Stimulated activated CD8-positive, alpha-beta memory T cell treated with anti-CD3 and anti-CD28 coated beads, Interleukin-12 subunit alpha, Interleukin-12 subunit beta, amount 100 ng/mL, for 24 hours (primary cell): Measurements from ENCODE around the gene KRTAP10-9.

Experiments
- DNase-seq: peaks from one replicate; pipeline ENCODE4 v3.0.0-alpha.2; 2020; ENCODE audit errors: extremely low read depth

KRTAP10-9 gene

DNA sequence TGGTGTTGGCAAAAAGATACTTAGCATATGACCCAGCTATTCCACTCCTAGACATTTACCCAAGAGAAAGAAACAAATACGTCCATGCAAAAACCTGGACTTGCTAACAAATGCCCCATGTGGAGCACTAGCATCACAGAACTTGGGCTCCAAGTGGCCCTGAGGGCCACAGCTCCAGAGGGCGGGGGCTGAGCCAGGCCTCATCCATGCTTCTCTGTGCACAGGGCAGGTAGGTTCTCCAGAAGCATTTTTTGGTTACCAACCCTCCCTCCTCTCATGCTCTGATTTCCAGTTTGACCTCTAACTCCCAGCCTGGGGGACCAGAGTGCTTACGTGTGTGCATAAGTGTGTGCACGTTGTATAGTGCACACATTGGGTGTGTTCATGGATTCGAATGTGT is 37.8 kb downstream of the KRTAP10-9 start:
- no peak for DNase-seq

DNA sequence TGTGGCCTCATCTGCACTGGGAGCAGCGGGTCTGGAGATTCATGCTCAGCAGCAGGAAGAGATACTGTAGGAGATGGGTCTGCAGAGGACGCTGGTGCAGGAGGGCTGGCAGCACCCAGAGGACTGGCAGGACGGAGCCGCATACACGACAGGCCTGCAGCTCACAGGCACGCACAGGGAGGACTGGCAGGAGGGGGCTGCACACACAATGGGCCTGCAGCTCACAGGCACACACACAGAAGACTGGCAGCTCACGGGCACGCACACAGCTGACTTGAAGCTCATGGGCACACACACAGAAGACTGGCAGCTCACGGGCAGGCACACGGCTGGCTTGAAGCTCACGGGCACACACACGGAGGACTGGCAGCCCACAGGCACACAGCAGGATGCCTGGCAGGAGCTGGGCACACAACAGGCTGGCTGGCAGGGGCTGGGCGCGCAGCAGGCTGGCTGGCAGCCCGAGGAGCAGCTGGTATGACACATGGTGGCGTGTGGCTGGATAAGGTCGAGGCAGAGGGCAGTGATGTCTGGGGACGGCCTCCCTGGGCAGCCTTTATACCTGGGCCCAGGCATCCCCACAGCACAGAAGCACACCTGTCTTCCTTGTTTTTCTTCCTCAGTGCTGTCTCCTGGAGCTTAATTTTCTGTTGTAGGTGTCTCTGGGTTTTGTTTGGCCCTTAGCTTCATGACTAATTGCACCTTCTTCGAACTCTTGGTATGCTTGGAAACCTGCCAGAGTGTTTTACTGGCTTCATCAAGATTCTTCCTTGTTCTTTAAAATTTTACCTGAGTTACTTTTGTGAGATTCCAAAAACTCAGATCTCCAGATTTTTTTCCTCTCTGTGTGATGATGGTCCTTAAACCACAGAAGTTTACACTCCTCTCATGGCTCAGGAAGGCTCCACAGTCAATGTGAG is 39.8 kb downstream of the KRTAP10-9 start, which contains the start of gene KRTAP12-2:
Gene KRTAP12-2 (minus strand): TSS at position 527 of the 920 bp plus-strand sequence. CDS start 41 bp downstream, at position 486.
- no peak for DNase-seq

DNA sequence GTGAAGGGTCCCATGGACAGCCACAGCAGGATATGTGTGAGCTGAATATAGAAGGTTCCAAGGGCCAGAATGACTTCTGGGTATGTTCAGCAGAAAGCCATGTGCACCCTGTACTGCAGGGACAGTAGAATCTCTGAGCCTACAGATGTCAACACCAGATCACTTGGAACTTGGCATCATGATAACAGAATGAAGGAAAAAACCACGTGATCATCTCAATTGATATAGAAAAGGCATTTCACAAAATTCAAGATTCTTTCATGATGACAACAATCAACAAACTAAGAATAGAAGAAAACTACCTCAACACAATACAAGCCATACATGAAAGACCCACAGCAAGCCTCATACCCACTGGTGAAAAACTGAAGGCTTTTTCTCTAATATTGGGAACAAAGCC is 40.7 kb downstream of the KRTAP10-9 start:
- no peak for DNase-seq

DNA sequence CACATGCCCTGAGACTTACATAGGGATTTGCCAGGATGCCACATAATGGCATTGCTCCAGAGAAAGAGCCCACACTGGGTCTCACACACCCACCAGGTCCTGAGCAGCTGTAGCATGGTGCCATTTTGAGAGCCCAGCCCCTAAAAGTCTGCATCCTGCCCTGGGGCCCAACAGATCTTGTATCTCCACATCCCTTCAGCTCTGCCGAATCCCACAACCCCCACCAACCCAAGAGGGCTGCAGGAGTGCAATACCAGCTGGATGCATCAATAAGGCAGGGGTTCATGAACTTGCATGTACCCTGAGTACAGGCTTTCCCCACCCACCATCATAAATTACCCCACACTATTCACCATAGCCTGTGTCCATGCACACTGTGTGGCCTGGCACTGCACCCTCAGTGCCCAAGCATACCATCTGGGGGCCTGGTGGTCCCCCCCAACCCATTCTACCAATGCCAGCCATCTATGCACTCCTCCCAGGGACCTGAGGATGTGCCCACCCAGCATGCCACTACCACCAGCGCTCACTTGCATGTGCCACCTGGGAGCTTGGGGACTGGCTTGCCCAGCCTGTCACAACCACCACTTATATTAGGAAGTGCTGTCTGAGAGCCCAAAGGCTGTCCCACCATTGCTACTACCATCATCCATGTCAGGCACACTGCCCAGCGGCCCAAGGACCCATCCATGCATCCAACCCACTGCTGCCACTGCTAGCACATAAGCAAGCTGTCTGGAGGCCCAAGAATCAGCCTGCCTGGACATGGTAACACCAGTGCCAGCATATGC is 43.9 kb downstream of the KRTAP10-9 start:
- DNase-seq, result no peak

DNA sequence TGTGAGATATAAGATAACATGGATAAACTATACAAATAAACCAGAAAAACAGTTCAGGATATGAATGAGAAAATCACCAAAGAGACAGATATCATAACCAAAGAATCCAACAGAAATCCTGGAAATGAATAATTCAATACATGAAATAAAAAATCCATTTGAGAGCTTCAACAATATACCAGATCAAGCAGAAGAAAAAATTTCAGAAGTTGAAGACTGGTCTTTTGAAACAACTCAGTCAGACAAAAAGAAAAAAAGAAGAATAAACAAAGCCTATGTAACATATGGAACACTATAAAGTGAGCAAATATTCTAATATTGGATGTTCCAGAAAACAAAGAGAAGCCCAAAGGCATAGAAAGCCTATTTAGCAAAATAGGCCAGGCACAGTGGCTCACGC is 45.0 kb downstream of the KRTAP10-9 start:
- DNase-seq, result no peak

DNA sequence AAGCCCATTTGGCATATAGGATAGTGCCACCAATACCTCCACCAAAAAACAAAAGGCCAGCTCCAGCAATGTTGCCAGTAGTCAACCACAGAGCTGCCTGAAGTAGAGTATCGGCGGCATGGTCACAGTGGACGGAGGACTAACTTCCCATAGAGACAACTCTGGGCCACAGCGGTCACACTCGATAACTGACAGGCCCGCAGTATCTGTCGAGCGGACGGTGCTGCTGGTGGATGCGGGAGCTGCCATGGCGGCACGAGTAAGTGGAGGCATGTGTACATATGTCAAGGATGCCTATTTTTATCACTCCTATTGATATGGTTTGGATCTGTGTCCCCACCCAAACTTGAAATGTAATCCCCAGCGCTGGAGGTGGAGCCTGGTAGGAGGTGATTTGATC is 51.0 kb downstream of the KRTAP10-9 start:
- no peak for DNase-seq
